Keratinocyte (primary cell): ENCODE results near the gene PURA. TPM values are rescaled to one million over a fixed set of nuclear protein-coding genes. Genes with fewer than 3 reads are reported as not detected.

Experiments used
- DNase-seq: peaks from one replicate; pipeline ENCODE4 v3.0.0-alpha.2; 2011; ENCODE audit warnings: low read depth, missing footprints, low spot score
- FAIRE-seq: peaks from 2 replicates; lab custom pipeline; 2011; peaks lifted over from hg19 to GRCh38; lab: Jason Lieb, UNC
- H2AFZ ChIP-seq: 2 replicates; pipeline ENCODE4 v1.6.0; 2012; ENCODE audit warnings: low read length, control low read depth, inconsistent platforms; ENCODE audit not compliant: control insufficient read depth
- H3K27ac ChIP-seq: 2 replicates; pipeline ENCODE4 v1.5.1; 2011; ENCODE audit warnings: low read length; ENCODE audit not compliant: control insufficient read depth, insufficient read depth
- H3K27me3 ChIP-seq: 3 replicates; pipeline ENCODE4 v1.6.0; 2011; ENCODE audit warnings: low read length; ENCODE audit not compliant: control insufficient read depth, insufficient read depth; ENCODE audit errors: extremely low read depth
- H3K36me3 ChIP-seq, 2 experiments: 2 replicates in 1 of 2; 3 replicates in 1 of 2; pipeline ENCODE4 v1.5.1; 2011; ENCODE audit warnings: low read length in 2 of 2, mild to moderate bottlenecking in 1 of 2; ENCODE audit not compliant: control insufficient read depth in 2 of 2, insufficient read depth in 2 of 2; ENCODE audit errors: extremely low read depth in 1 of 2
- H3K4me1 ChIP-seq: 3 replicates; pipeline ENCODE4 v1.5.1; 2011; ENCODE audit warnings: low read length; ENCODE audit not compliant: control insufficient read depth, insufficient read depth; ENCODE audit errors: extremely low read depth
- H3K4me2 ChIP-seq: 3 replicates; pipeline ENCODE4 v1.6.0; 2011; ENCODE audit warnings: low read depth, low read length; ENCODE audit not compliant: control insufficient read depth, insufficient read depth; ENCODE audit errors: extremely low read depth
- H3K4me3 ChIP-seq, 3 experiments: fragments of 200-600 bp in 1 of 3; sonication (generic) in 1 of 3; 2 replicates in 2 of 3; 3 replicates in 1 of 3; pipeline ENCODE4 v1.5.1; 2011 to 2016; ENCODE audit warnings: low read length in 3 of 3, mild to moderate bottlenecking in 3 of 3, control low read depth in 2 of 3, inconsistent platforms in 1 of 3, low read depth in 1 of 3, mixed read lengths in 1 of 3, mixed run types in 1 of 3, moderate library complexity in 1 of 3; ENCODE audit not compliant: control insufficient read depth in 2 of 3, insufficient read depth in 2 of 3; ENCODE audit errors: extremely low read depth in 1 of 3
- H3K79me2 ChIP-seq: 2 replicates; pipeline ENCODE4 v1.6.0; 2012; ENCODE audit warnings: low read length; ENCODE audit not compliant: control insufficient read depth, insufficient read depth
- H3K9ac ChIP-seq: 3 replicates; pipeline ENCODE4 v1.6.0; 2011; ENCODE audit warnings: low read length; ENCODE audit not compliant: control insufficient read depth, insufficient read depth; ENCODE audit errors: extremely low read depth
- H3K9me1 ChIP-seq: 3 replicates; pipeline ENCODE4 v1.6.0; 2011; ENCODE audit warnings: low read length; ENCODE audit not compliant: control insufficient read depth, insufficient read depth; ENCODE audit errors: extremely low read depth
- H3K9me3 ChIP-seq: 2 replicates; pipeline ENCODE4 v1.5.1; 2012; ENCODE audit warnings: low read depth, low read length; ENCODE audit not compliant: control insufficient read depth
- H4K20me1 ChIP-seq: 3 replicates; pipeline ENCODE4 v1.6.0; 2011; ENCODE audit warnings: low read length; ENCODE audit not compliant: control insufficient read depth, insufficient read depth; ENCODE audit errors: extremely low read depth
- CTCF ChIP-seq, 3 experiments: IDR thresholded peaks in 1 of 3; conservative IDR thresholded peaks in 1 of 3; optimal IDR thresholded peaks in 1 of 3; 2 replicates in 2 of 3; 3 replicates in 1 of 3; pipeline versions ENCODE3 to v1.5.1; 2011; ENCODE audit warnings: low read length in 3 of 3, mild to moderate bottlenecking in 3 of 3, moderate library complexity in 2 of 3, control low read depth in 1 of 3, inconsistent platforms in 1 of 3; ENCODE audit not compliant: insufficient read depth in 2 of 3; ENCODE audit errors: extremely low read depth in 1 of 3
- EZH2 ChIP-seq: IDR thresholded peaks from one replicate; pipeline ENCODE4 v1.6.1; 2012; ENCODE audit warnings: inconsistent platforms, mild to moderate bottlenecking, low read length, moderate library complexity
- dilution Hi-C: fragments of 300-500 bp; cut with MboI; formaldehyde crosslinking; loops from one replicate; pipeline ENCODE4 v1.7.0; 2020; ENCODE audit warnings: low sequenced_read_pairs; ENCODE audit not compliant: extremely low pct_ligation_motif_present
- polyA plus RNA-seq, 5 experiments: library from polyadenylated mRNA; depleted of rRNA in 3 of 5; stranded (reverse) in 3 of 5; stranded (forward) in 1 of 5; unstranded in 1 of 5; fragments of >200 nt; gene quantifications; 1 replicate in 1 of 5; 2 replicates in 3 of 5; 3 replicates in 1 of 5; pipeline versions ENCODE4 v1.2.1 to v1.2.3, GENCODE V29; 2011 to 2012; ENCODE audit warnings: missing spikeins in 2 of 5, low read depth in 1 of 5, low replicate concordance in 1 of 5

Gene PURA
- polyA plus RNA-seq, 1 donor (not counting 4 experiments of a cell fraction or from before 2014, with no cell fraction given), result 4.1 TPM

- H3K36me3 ChIP-seq, result no peaks in the 10 kb centered on the region
- no peak overlapping the region for H3K9ac ChIP-seq
- no peaks in the 10 kb centered on the region for H4K20me1 ChIP-seq
- H3K9me3 ChIP-seq, result no peaks in the 10 kb centered on the region
- no peaks in the 10 kb centered on the region for H3K79me2 ChIP-seq
- FAIRE-seq (no peak), DNase-seq (no peak)
- H3K4me3 ChIP-seq, result no peak overlapping the region
- no peak overlapping the region for H3K4me2 ChIP-seq
- no peak for TF ChIP-seq CTCF (optimal IDR thresholded peaks at IDR 0.05 in 1 of 3, IDR thresholded peaks at IDR 0.05 in 1 of 3, conservative IDR thresholded peaks at IDR 0.05 in 1 of 3; ENCODE audit: extremely low read depth in 1 of 3, insufficient read depth in 2 of 3, low read length in 3 of 3)
- no peak for TF ChIP-seq EZH2
- dilution Hi-C loops, result no loop called here
- no peaks in the 10 kb centered on the region for H3K4me1 ChIP-seq
- H2AFZ ChIP-seq, result no peak overlapping the region
- no peaks in the 10 kb centered on the region for H3K9me1 ChIP-seq
- no peaks in the 10 kb centered on the region for H3K27me3 ChIP-seq
- no peak overlapping the region for H3K27ac ChIP-seq
These were observed 37.8 kb upstream of the PURA start for GRCh38 chr5:140076142-140076541.

DNA sequence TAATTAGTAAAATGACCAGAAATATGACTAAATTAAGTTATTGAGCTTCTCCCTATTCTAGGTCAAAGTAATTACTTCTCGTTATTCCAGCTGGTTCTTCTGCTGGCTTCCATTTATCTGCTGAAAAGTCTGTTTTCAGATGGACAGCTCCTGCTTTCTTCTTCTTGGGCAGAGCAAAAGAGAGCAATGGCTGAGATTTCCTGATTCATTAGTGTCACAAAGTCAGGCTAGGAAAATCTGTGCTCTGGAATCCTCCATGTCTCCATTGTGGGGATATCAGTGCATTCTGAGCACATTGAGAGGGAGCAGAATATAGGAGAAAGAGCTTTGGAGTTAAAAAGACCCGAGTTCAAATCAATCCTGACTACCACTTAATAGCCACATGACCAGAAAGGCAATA lies 37.1 kb upstream of the PURA start:
- Histone ChIP-seq H4K20me1 (no peaks in the 10 kb centered on the region), H3K36me3 (no peaks in the 10 kb centered on the region), H3K79me2 (no peaks in the 10 kb centered on the region), H3K4me3 (no peak overlapping the region), H2AFZ (no peak overlapping the region), H3K27me3 (no peaks in the 10 kb centered on the region), H3K27ac (no peak overlapping the region), H3K4me1 (no peaks in the 10 kb centered on the region), H3K4me2 (no peak overlapping the region), H3K9me1 (no peaks in the 10 kb centered on the region), H3K9me3 (no peaks in the 10 kb centered on the region), H3K9ac (no peak overlapping the region)
- DNase-seq (no peak), FAIRE-seq (no peak)
- dilution Hi-C loops, result no loop called here
- TF ChIP-seq EZH2 (no peak), CTCF (optimal IDR thresholded peaks at IDR 0.05 in 1 of 3, IDR thresholded peaks at IDR 0.05 in 1 of 3, conservative IDR thresholded peaks at IDR 0.05 in 1 of 3; ENCODE audit: extremely low read depth in 1 of 3, insufficient read depth in 2 of 3, low read length in 3 of 3) (no peak)
